Measurements from ENCODE around the gene CFAP141. TPM values are rescaled to one million over a fixed set of nuclear protein-coding genes. Genes with fewer than 3 reads are reported as not detected.

CFAP141 gene
- total RNA-seq, 4 donors from 2014 or later: not detected

DNA sequence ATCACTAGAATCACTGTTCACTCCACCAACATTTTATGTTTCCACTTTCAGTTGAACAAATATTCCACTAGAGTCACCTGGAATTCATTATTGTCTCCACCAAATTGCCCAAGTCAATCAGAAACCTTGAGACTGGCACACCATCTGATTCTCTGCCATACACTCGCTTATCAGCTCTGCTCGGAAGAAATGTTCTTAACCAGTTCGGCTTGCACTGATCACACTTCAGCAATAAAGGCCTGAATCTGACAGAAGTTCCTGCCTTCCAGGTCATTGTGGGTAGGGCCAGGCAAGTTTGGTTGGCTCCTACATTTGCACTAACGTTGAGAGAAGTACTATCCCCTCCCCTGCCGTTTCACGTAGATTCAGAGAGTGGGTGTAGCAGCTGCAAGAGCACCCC, 24.2 kb downstream of the CFAP141 start:
- intact Hi-C loops (cut with DNase I; ENCODE audit: low total_unique reads): loop anchor here (10.0 kb wide), 2 partner anchors 83 to 153 kb away; no protein-coding TSS in a partner anchor
- H3K4me3 ChIP-seq (ENCODE audit: low read depth, poor library complexity, severe bottlenecking): peak overlapping the region; percentile 94

GRCh38 chr1:154179946-154180687, 26.0 kb downstream of the CFAP141 start:
- H3K4me3 ChIP-seq (ENCODE audit: low read depth, poor library complexity, severe bottlenecking): no peak overlapping the region

More for the DNA sequence above, 24.2 kb downstream of the CFAP141 start:
- WGBS, 2 donors: 2% methylated on average over 6 of the region's 6 CpGs
- DNase-seq (ENCODE audit: low spot score in 2 of 2): no peak
- no peak for TF ChIP-seq POLR2A (IDR thresholded peaks at IDR 0.05)
- TF ChIP-seq, protein P1, sequence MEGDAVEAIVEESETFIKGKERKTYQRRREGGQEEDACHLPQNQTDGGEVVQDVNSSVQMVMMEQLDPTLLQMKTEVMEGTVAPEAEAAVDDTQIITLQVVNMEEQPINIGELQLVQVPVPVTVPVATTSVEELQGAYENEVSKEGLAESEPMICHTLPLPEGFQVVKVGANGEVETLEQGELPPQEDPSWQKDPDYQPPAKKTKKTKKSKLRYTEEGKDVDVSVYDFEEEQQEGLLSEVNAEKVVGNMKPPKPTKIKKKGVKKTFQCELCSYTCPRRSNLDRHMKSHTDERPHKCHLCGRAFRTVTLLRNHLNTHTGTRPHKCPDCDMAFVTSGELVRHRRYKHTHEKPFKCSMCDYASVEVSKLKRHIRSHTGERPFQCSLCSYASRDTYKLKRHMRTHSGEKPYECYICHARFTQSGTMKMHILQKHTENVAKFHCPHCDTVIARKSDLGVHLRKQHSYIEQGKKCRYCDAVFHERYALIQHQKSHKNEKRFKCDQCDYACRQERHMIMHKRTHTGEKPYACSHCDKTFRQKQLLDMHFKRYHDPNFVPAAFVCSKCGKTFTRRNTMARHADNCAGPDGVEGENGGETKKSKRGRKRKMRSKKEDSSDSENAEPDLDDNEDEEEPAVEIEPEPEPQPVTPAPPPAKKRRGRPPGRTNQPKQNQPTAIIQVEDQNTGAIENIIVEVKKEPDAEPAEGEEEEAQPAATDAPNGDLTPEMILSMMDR (IDR thresholded peaks at IDR 0.05): no peak

GRCh38 chr1:154178911-154179811, 27.0 kb downstream of the CFAP141 start:
- H3K4me3 ChIP-seq (ENCODE audit: low read depth, poor library complexity, severe bottlenecking): no peak overlapping the region
- 68 to 77% methylated on average over 10 of the region's 10 CpGs for WGBS, 2 donors
- DNase-seq (ENCODE audit: low spot score in 2 of 2): no peak
- TF ChIP-seq POLR2A (IDR thresholded peaks at IDR 0.05): no peak
- TF ChIP-seq, protein P1 (IDR thresholded peaks at IDR 0.05): no peak
- intact Hi-C loops (cut with DNase I; ENCODE audit: low total_unique reads): no loop called here

More at GRCh38 chr1:154179946-154180687, 26.0 kb downstream of the CFAP141 start:
- TF ChIP-seq, protein P1 (IDR thresholded peaks at IDR 0.05): no peak
- no peak for TF ChIP-seq POLR2A (IDR thresholded peaks at IDR 0.05)
- intact Hi-C loops (cut with DNase I; ENCODE audit: low total_unique reads): loop anchor here (10.0 kb wide), 2 partner anchors 85 to 155 kb away; no protein-coding TSS in a partner anchor
- peak in 1 of 2 donors; percentile 23 for DNase-seq (ENCODE audit: low spot score in 2 of 2)
- WGBS, 2 donors: 66 to 72% methylated on average over 3 of the region's 3 CpGs

DNA sequence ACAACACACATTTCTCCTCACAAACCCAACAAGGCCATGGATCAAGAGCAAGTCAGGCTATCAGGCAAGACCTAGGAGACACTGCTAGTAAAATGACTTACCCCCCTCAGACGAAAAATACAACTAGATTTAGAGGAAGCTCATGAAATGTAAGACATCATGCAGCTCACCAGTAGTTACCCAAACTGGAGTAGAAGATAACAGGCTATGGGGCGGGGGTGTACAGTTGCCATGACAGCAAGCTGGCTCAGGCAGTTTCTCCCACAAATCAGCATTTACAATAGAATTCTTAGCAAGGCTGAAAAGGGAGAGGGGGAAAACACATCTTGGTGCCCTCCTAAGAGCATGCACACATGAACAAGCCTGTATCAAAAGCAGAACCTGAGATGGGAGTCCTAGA, 28.1 kb downstream of the CFAP141 start:
- no peak for TF ChIP-seq POLR2A (IDR thresholded peaks at IDR 0.05)
- TF ChIP-seq, protein P1 (IDR thresholded peaks at IDR 0.05): no peak
- 47 to 55% methylated on average over 2 of the region's 2 CpGs for WGBS, 2 donors
- no peak overlapping the region for H3K4me3 ChIP-seq (ENCODE audit: low read depth, poor library complexity, severe bottlenecking)
- intact Hi-C loops (cut with DNase I; ENCODE audit: low total_unique reads): no loop called here
- DNase-seq (ENCODE audit: low spot score in 2 of 2): no peak

DNA sequence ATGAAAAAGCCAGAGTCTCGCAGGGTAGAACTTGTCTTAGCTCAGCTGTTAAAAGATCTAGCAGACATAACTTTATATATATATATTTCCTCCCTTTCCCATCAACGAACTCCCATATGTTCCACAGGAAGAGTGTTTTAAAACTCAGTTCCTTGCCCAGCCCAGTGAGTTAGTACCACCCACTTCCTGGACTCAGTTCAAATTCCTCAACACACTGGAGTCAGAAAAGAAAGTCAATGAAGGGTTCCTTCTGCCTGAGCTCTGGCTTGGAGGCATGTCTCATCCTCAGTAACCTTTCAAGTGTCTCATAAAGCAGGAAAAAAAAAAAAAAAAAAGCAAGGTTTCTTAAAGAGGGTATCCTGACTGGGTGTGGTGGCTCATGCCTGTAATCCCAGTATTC, 29.8 kb downstream of the CFAP141 start:
- WGBS, 2 donors: 29 to 43% methylated on average over 2 of the region's 2 CpGs
- TF ChIP-seq, protein P1 (IDR thresholded peaks at IDR 0.05): no peak
- TF ChIP-seq POLR2A (IDR thresholded peaks at IDR 0.05): no peak
- intact Hi-C loops (cut with DNase I; ENCODE audit: low total_unique reads): no loop called here
- H3K4me3 ChIP-seq (ENCODE audit: low read depth, poor library complexity, severe bottlenecking): no peak overlapping the region
- DNase-seq (ENCODE audit: low spot score in 2 of 2): no peak

Data from lower leg skin (tissue), 4 donors.